ENCODE measurements around the gene EML1. TPM values are rescaled to one million over a fixed set of nuclear protein-coding genes. Genes with fewer than 3 reads are reported as not detected.
A peak's percentile ranks its signal among the peaks of the same experiment; 100 is the strongest.

The EML1 gene
- total RNA-seq, 2 donors from 2014 or later, result 23.6 to 34.6 TPM

DNA sequence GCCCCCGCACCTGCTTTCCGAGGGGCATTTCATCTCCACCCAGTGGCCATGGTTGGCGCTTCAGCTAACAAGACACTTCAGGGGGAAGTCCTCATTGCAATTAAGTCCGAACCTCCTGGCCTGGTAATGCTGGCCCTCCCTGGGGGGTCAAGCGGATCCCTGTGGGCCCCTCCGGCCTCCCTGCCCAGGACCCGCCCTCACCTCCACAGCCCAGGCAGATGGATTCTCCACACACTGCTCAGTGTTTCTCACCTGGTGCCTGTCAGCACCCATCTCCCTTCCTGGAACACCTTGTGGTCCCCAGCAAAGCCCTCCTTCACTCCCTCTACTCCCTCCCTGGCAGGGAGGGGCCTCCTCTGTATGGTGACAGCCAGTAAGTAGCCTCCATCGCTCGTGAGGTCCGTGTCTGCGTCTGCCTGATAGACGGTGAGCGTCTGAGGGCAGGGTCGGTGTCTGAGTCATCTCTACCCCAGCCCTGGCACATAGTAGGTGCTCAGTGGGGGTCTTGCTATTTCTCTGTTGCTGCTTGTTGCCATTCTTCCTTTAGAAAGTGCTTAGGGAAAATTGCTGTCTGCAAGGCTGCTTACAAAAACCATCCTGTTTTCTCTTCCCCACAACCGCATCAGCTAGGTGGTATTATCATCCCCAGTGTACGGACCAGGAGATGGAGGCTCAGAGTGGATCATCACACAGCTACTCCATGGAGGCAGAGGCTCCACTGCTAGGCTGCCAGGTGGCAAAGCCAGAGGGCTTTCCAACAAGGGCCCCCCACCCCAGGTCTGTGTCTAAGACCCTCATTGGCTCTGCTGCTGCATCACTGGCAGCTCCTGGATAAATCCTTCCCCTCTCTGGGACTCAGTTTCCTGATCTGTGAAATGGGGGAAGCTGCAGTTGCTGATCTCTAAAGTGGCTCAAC lies 39.7 kb upstream of the EML1 start:
- intact Hi-C loops (cut with DNase I), result no loop called here

DNA sequence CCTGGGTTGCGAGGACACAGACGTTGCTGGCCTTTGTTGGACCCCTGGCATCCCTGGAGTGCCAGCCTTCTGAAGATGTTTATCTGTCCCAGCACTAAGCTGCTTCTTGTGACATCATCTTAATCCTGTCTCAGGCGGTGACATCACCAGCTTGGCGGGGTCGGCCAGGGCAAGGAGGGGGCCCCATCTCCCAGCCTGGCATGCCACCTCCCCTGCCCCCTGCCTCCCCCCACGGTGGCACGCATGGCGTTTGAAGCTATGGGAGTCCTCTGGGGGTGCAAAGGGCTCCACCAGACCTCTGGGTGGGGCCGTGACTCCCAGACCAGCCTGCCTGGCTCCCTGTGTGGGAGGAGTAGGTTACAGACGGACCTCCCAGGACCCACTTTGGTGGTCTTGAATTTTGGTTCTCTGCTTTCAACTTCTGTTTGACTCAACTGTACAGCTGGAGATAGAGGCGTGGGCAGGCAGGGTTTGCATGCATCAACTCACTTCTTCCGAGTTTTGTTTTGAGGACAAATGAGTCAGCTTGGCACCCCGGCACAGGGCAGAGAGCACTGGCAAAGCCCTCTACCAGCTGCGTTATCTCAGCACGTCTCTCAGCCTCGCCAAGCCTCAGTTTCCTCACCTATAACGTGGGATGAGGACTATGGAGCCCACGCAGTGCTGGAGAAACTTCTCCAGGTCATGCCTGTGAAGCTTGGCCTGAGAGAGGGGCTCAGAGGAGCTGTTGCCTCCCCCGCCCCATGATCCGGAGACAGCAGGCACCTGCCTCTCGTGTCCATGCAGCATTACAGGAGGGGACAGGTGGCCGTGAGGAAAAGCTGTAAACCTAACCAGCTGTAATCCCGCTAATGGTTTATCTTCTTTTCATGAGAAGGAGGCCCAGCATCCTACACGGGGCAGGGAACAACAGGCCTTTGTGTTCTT lies 38.8 kb upstream of the EML1 start:
- no peaks in the 10 kb centered on the region for H3K9me3 ChIP-seq
- no peak overlapping the region for H3K4me3 ChIP-seq
- TF ChIP-seq, protein P1, sequence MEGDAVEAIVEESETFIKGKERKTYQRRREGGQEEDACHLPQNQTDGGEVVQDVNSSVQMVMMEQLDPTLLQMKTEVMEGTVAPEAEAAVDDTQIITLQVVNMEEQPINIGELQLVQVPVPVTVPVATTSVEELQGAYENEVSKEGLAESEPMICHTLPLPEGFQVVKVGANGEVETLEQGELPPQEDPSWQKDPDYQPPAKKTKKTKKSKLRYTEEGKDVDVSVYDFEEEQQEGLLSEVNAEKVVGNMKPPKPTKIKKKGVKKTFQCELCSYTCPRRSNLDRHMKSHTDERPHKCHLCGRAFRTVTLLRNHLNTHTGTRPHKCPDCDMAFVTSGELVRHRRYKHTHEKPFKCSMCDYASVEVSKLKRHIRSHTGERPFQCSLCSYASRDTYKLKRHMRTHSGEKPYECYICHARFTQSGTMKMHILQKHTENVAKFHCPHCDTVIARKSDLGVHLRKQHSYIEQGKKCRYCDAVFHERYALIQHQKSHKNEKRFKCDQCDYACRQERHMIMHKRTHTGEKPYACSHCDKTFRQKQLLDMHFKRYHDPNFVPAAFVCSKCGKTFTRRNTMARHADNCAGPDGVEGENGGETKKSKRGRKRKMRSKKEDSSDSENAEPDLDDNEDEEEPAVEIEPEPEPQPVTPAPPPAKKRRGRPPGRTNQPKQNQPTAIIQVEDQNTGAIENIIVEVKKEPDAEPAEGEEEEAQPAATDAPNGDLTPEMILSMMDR (IDR thresholded peaks at IDR 0.05), result no peak
- TF ChIP-seq POLR2A (IDR thresholded peaks at IDR 0.05), result no peak
- H3K36me3 ChIP-seq (replicated peaks in 1 of 2; ENCODE audit: insufficient read depth in 1 of 2, low read depth in 2 of 2), result no peaks in the 10 kb centered on the region
- 17 to 67% methylated on average over 3 to 24 of the region's 24 CpGs for WGBS, 2 donors
- H3K27ac ChIP-seq, result peak overlapping the region in 3 of 4 donors; percentile 54 to 73 (median 67)
- intact Hi-C loops (cut with DNase I), result no loop called here
- H3K27me3 ChIP-seq, result no peaks in the 10 kb centered on the region
- ATAC-seq, result no peak
- peaks cover 45% of the 10 kb centered on the region for H3K4me1 ChIP-seq
- no peak for DNase-seq

More for the DNA sequence above, 39.7 kb upstream of the EML1 start:
- 44 to 57% methylated on average over 16 of the region's 16 CpGs for WGBS, 2 donors
- H3K27me3 ChIP-seq, result no peaks in the 10 kb centered on the region
- DNase-seq (peak in 1 of 4 donors; percentile 9), ATAC-seq (no peak)
- peaks cover 45% of the 10 kb centered on the region for H3K4me1 ChIP-seq
- H3K27ac ChIP-seq, result peak overlapping the region in 1 of 4 donors; percentile 36
- H3K36me3 ChIP-seq (replicated peaks in 1 of 2; ENCODE audit: insufficient read depth in 1 of 2, low read depth in 2 of 2), result no peaks in the 10 kb centered on the region
- no peak overlapping the region for H3K4me3 ChIP-seq
- TF ChIP-seq, protein P1 (IDR thresholded peaks at IDR 0.05), result no peak
- no peak for TF ChIP-seq POLR2A (IDR thresholded peaks at IDR 0.05)
- H3K9me3 ChIP-seq, result no peaks in the 10 kb centered on the region

DNA sequence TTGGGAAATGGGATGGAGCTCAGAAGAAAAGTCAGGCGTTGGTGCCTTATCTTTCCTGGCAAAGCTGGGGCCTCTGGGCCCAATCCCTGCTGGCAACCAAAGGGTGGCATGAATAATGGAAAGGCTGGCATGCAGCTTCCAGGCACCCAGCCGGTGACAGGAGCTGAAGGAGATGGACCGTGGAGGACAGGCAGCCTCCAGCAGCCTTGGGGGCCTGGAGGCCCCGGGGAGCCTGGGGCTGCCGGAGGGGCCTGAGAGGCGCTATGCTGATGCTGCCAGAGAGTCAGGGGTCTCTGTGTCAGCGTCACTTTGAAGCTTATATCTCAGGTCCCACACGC lies 38.2 kb upstream of the EML1 start:
- no peaks in the 10 kb centered on the region for H3K27me3 ChIP-seq
- 63 to 64% methylated on average over 8 of the region's 8 CpGs for WGBS, 2 donors
- peak overlapping the region in 3 of 4 donors; percentile 54 to 73 (median 67) for H3K27ac ChIP-seq
- DNase-seq (no peak), ATAC-seq (peak; percentile 13)
- H3K9me3 ChIP-seq, result no peaks in the 10 kb centered on the region
- intact Hi-C loops (cut with DNase I), result no loop called here
- no peak overlapping the region for H3K4me3 ChIP-seq
- peaks cover 40% of the 10 kb centered on the region for H3K4me1 ChIP-seq
- no peaks in the 10 kb centered on the region for H3K36me3 ChIP-seq (replicated peaks in 1 of 2; ENCODE audit: insufficient read depth in 1 of 2, low read depth in 2 of 2)
- TF ChIP-seq, protein P1 (IDR thresholded peaks at IDR 0.05), result no peak
- no peak for TF ChIP-seq POLR2A (IDR thresholded peaks at IDR 0.05)

DNA sequence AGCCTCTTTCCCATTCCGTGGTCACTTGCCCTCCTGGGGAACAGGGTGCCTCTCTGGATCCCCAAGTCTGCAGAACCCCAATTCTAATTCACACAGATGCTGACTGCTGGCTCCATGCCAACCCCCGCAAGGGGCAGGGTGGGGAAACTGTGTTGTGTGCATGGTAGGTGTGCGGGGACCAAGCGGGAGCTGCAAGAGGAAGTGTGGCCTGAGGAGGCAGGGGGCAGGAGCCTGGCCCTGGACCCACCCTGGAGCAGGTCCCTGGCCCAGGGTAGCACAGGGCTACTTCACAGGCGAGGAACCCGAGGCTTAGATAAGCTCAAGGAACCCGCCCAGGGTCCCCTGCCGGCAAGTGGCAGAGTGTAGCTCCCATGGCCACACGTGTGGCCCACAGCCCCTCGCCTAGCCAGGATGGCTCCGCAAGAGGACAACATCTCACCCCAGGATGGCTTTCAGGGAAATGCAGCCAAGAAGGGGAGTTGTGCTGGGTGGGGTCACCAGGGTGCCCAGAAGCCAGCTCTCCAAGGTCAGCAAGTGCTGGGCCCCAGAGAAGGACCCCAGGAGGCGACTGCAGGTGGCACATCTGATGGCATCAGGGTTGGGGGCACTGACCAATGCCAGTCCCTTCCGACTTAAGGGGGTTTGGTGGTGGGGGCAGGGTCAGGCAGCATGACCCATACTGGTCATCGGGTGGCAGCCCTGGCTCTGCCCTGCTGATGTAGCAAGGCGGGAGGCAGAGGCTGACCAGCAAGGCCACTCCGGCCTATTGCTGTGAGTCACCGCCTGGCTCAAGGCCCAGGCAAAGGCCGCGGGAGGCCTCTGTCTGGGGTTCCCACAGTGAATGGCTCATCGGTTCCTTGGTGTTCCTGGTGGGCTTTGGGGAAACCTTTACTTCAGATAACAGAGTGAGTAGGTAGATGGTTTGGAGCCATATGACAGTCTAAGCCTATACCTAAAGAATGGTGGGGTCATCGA lies 37.3 kb upstream of the EML1 start:
- no peaks in the 10 kb centered on the region for H3K9me3 ChIP-seq
- no peak overlapping the region for H3K4me3 ChIP-seq
- TF ChIP-seq POLR2A (IDR thresholded peaks at IDR 0.05), result no peak
- TF ChIP-seq, protein P1 (IDR thresholded peaks at IDR 0.05), result no peak
- H3K27ac ChIP-seq, result peak overlapping the region; percentile 30 to 73 (median 60)
- no peaks in the 10 kb centered on the region for H3K27me3 ChIP-seq
- WGBS, 2 donors, result 45 to 54% methylated on average over 12 to 21 of the region's 21 CpGs
- intact Hi-C loops (cut with DNase I), result no loop called here
- DNase-seq (peak; percentile 75 to 87 (median 84)), ATAC-seq (peak; percentile 88)
- H3K36me3 ChIP-seq (replicated peaks in 1 of 2; ENCODE audit: insufficient read depth in 1 of 2, low read depth in 2 of 2), result no peaks in the 10 kb centered on the region
- H3K4me1 ChIP-seq, result peaks cover 36% of the 10 kb centered on the region

Measured in body of pancreas (tissue), 4 donors.